Measurements from ENCODE around the gene LRRC3.

Gene LRRC3

GRCh38 chr21:44462834-44463200, 7.5 kb downstream of the LRRC3 start:
- TF ChIP-seq, protein P1, sequence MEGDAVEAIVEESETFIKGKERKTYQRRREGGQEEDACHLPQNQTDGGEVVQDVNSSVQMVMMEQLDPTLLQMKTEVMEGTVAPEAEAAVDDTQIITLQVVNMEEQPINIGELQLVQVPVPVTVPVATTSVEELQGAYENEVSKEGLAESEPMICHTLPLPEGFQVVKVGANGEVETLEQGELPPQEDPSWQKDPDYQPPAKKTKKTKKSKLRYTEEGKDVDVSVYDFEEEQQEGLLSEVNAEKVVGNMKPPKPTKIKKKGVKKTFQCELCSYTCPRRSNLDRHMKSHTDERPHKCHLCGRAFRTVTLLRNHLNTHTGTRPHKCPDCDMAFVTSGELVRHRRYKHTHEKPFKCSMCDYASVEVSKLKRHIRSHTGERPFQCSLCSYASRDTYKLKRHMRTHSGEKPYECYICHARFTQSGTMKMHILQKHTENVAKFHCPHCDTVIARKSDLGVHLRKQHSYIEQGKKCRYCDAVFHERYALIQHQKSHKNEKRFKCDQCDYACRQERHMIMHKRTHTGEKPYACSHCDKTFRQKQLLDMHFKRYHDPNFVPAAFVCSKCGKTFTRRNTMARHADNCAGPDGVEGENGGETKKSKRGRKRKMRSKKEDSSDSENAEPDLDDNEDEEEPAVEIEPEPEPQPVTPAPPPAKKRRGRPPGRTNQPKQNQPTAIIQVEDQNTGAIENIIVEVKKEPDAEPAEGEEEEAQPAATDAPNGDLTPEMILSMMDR (IDR thresholded peaks at IDR 0.05; ENCODE audit: borderline replicate concordance, control extremely low read depth, extremely low read depth, insufficient read depth, missing control alignments), result no peak
- in situ Hi-C loops (cut with MboI; ENCODE audit: low sequenced_read_pairs, unreplicated experiment), result loop anchor here (25.0 kb wide), 3 partner anchors 101 to 626 kb away; partner anchors contain the start of gene TRPM2
- no peak for DNase-seq (ENCODE audit: low spot score)

DNA sequence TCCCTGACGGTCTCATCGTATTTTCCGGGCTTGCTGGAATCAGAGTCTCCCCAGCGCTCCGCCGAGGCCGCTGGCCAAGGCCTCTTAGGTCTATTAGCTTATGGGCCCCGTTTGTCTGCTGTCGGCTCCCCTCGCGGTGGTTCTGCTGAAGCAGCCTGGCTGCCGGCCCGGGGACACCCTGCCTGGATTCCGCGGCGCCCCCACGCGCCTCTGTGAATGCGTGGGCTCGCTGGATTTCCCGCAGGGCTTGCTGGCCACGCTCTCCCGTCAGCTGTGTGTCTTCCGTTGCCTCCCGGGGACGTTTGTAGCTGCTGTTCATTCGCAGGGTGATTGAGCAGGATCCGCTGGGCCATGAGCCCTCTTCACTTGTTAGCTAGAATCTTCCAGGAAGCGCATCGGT, 8.4 kb downstream of the LRRC3 start:
- TF ChIP-seq, protein P1 (IDR thresholded peaks at IDR 0.05; ENCODE audit: borderline replicate concordance, control extremely low read depth, extremely low read depth, insufficient read depth, missing control alignments), result no peak
- in situ Hi-C loops (cut with MboI; ENCODE audit: low sequenced_read_pairs, unreplicated experiment), result loop anchor here (25.0 kb wide), 3 partner anchors 101 to 626 kb away; partner anchors contain the start of gene TRPM2
- no peak for DNase-seq (ENCODE audit: low spot score)

DNA sequence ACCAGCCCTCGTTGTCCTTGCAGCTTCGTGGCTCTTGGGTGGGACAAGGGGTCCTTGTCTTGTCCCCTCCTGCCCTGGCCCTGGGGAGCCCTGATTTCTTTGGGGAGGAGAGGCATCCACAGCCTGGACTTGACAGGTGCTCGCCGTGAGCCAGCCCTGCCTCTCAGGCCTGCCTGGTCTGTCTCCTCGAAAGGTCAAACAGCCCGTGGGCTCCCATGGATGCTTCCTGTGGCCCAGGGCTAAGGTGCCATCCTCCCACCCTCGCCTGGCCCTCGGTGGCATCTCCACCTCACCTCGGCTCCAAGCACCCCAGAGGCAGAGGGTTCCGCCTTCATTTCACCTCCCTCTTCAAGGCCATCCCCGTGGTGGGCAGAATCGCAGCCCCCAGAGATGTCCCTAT, 9.0 kb downstream of the LRRC3 start:
- no peak for DNase-seq (ENCODE audit: low spot score)
- TF ChIP-seq, protein P1 (IDR thresholded peaks at IDR 0.05; ENCODE audit: borderline replicate concordance, control extremely low read depth, extremely low read depth, insufficient read depth, missing control alignments), result no peak
- in situ Hi-C loops (cut with MboI; ENCODE audit: low sequenced_read_pairs, unreplicated experiment), result loop anchor here (25.0 kb wide), 3 partner anchors 102 to 627 kb away; partner anchors contain the start of gene TRPM2

DNA sequence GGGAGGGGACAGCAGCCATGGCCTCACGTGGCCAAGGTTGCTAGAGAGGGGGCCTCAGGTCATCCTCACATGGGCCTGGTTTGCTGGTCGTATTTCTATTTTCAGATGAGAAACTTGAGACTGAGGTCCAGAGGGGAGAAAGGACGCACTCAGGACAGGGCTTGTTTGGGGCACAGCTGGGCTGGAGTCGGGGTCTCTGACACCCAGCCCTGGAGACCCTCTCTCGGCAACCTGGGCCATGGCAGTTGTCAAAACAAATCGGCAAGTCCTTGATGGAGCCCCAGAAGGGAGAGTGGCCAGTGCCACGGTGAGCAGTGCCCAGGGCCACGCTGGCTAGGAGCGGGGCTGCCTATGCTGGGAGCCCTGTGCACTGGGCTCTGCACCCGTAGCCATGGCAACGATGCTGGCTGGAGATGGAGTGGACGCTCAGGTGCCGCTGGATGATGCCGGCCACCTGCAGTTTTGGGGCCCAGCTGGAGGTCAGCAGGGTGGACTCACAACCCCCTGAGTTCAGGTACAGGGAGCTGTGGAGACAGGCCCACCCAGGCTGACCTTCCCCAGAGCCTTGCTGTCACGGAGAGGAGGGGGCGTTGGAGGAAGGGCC, 11.1 kb downstream of the LRRC3 start:
- DNase-seq (ENCODE audit: low spot score), result no peak
- TF ChIP-seq, protein P1 (IDR thresholded peaks at IDR 0.05; ENCODE audit: borderline replicate concordance, control extremely low read depth, extremely low read depth, insufficient read depth, missing control alignments), result no peak
- in situ Hi-C loops (cut with MboI; ENCODE audit: low sequenced_read_pairs, unreplicated experiment), result loop anchor here (25.0 kb wide), 3 partner anchors 104 to 629 kb away; partner anchors contain the start of gene TRPM2

GRCh38 chr21:44466996-44467858, 11.9 kb downstream of the LRRC3 start:
- no peak for DNase-seq (ENCODE audit: low spot score)
- TF ChIP-seq, protein P1 (IDR thresholded peaks at IDR 0.05; ENCODE audit: borderline replicate concordance, control extremely low read depth, extremely low read depth, insufficient read depth, missing control alignments), result no peak
- in situ Hi-C loops (cut with MboI; ENCODE audit: low sequenced_read_pairs, unreplicated experiment), result loop anchor here (25.0 kb wide), 3 partner anchors 105 to 630 kb away; partner anchors contain the start of gene TRPM2

GRCh38 chr21:44467859-44468195, 12.5 kb downstream of the LRRC3 start:
- TF ChIP-seq, protein P1 (IDR thresholded peaks at IDR 0.05; ENCODE audit: borderline replicate concordance, control extremely low read depth, extremely low read depth, insufficient read depth, missing control alignments), result no peak
- DNase-seq (ENCODE audit: low spot score), result no peak
- in situ Hi-C loops (cut with MboI; ENCODE audit: low sequenced_read_pairs, unreplicated experiment), result loop anchor here (25.0 kb wide), 3 partner anchors 106 to 631 kb away; partner anchors contain the start of gene TRPM2

Data from GM13976 (cell line).